Neural progenitor cell (in vitro differentiated cells): ENCODE results near the gene ETFDH.

ENCODE experiments used
- CTCF ChIP-seq: fragments of 200-600 bp; sonication (generic); IDR thresholded peaks from 2 replicates; pipeline ENCODE4 v1.5.1; 2017; ENCODE audit warnings: antibody characterized with exemption, mild to moderate bottlenecking
- EZH2 ChIP-seq: fragments of 200-600 bp; sonication (generic); IDR thresholded peaks from 2 replicates; pipeline ENCODE4 v1.6.1; 2017; ENCODE audit warnings: antibody characterized with exemption, mild to moderate bottlenecking, moderate library complexity

DNA sequence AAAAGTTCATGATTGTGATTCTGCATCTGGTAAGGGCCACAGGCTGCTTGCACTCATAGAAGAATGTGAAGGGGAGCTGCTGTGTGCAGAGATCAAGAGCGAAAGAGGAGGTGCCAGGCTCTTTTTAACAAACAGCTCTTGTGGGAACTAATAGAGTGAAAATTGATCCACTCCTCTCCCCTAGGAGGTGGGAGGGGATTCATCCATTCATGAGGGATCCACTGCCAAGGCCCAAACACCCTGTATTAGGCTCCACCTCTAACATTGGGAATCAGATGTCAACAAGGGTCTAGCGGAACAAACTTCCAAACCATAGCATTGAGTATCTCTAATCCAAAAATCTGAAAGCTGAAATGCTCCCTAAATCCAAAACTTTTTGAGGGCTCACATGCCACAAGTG lies 67.5 kb downstream of the ETFDH start:
- TF ChIP-seq CTCF = no peak
- no peak for TF ChIP-seq EZH2
